ENCODE measurements around the gene C3orf85. TPM values are rescaled to one million over a fixed set of nuclear protein-coding genes. Genes with fewer than 3 reads are reported as not detected.

Gene C3orf85
- total and polyA plus RNA-seq, 10 donors, result not detected

DNA sequence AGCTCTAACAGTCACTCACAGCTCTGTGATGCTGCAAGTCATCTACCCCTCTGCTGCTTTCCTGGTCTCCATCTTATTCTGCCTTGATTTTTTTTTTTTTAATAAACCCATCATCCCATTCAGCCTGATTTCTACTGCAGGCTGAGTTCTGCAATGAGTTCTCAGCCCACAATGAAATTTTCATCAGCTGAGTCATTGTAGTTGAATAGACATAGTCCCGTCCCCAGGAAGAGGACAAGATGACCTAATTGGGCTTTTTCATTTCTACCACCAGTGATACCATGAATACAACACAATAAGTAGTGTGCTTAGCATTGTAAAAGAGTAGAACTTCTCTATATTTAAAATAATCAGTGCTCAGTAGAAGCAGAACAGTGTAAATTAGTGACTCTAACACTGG is 59.3 kb downstream of the C3orf85 start:
- DNase-seq, result no peak
- Histone ChIP-seq H3K9me3 (peaks cover 0 to 6% (median 0%) of the 10 kb centered on the region in 8 donors), H3K4me1 (no peaks in the 10 kb centered on the region), H3K27ac (no peak overlapping the region), H3K27me3 (replicated peaks in 1 of 7) (no peaks in the 10 kb centered on the region), H3K36me3 (no peaks in the 10 kb centered on the region), H3K4me3 (no peak overlapping the region)
- WGBS, 5 donors, result 29 to 61% (median 44%) methylated on average over 1 of the region's 1 CpG
- intact Hi-C loops (cut with DNase I; ENCODE audit: low total_unique reads), result no loop called here
- TF ChIP-seq, protein P1, sequence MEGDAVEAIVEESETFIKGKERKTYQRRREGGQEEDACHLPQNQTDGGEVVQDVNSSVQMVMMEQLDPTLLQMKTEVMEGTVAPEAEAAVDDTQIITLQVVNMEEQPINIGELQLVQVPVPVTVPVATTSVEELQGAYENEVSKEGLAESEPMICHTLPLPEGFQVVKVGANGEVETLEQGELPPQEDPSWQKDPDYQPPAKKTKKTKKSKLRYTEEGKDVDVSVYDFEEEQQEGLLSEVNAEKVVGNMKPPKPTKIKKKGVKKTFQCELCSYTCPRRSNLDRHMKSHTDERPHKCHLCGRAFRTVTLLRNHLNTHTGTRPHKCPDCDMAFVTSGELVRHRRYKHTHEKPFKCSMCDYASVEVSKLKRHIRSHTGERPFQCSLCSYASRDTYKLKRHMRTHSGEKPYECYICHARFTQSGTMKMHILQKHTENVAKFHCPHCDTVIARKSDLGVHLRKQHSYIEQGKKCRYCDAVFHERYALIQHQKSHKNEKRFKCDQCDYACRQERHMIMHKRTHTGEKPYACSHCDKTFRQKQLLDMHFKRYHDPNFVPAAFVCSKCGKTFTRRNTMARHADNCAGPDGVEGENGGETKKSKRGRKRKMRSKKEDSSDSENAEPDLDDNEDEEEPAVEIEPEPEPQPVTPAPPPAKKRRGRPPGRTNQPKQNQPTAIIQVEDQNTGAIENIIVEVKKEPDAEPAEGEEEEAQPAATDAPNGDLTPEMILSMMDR (IDR thresholded peaks at IDR 0.05 in 8 of 11, conservative IDR thresholded peaks at IDR 0.05 in 3 of 11), result no peak
- TF ChIP-seq POLR2AphosphoS5 (IDR thresholded peaks at IDR 0.05) (no peak), POLR2A (IDR thresholded peaks at IDR 0.05) (no peak)

Other genes with a start within 250 kb of the C3orf85 start
- gene GUCA1C, start 182.8 kb upstream of the C3orf85 start, total RNA-seq, result not detected
- not detected for gene GUCA1C, start 182.8 kb upstream of the C3orf85 start, polyA plus RNA-seq
- gene MORC1, start 18.6 kb upstream of the C3orf85 start, total RNA-seq, result under 1 TPM in 3 of 7 donors, not detected in 4; 0.13 to 0.24 (median 0.14) TPM
- gene MORC1, start 18.6 kb upstream of the C3orf85 start, polyA plus RNA-seq, result under 1 TPM in 1 of 3 donors, not detected in 2; 0.03 TPM
- gene DPPA2, start 179.8 kb downstream of the C3orf85 start, total RNA-seq, result not detected
- gene DPPA2, start 179.8 kb downstream of the C3orf85 start, polyA plus RNA-seq, result not detected
- gene DPPA4, start 200.8 kb downstream of the C3orf85 start, total RNA-seq, result 1 to 10 TPM in 3 of 7 donors, under 1 TPM in 4; 0.43 to 4.2 (median 0.77) TPM
- 1 to 10 TPM in 1 of 3 donors, under 1 TPM in 2; 0.10 to 2.4 (median 0.41) TPM for gene DPPA4, start 200.8 kb downstream of the C3orf85 start, polyA plus RNA-seq

Measured in spleen (tissue), 11 donors.